ENCODE results near the gene DPP6.
"Not testable (repeated sequence)": the region's sequence is repeated elsewhere in the genome, so short reads cannot be mapped to it uniquely, and the experiment has no call there.

The DPP6 gene

GRCh38 chr7:154929006-154929726 lies 877.0 kb downstream of the DPP6 start:
- no peak for DNase-seq (ENCODE audit: low read depth)
- H3K4me3 ChIP-seq (ENCODE audit: low read depth, low read length): peak overlapping the region; percentile 55
- TF ChIP-seq, protein P1, sequence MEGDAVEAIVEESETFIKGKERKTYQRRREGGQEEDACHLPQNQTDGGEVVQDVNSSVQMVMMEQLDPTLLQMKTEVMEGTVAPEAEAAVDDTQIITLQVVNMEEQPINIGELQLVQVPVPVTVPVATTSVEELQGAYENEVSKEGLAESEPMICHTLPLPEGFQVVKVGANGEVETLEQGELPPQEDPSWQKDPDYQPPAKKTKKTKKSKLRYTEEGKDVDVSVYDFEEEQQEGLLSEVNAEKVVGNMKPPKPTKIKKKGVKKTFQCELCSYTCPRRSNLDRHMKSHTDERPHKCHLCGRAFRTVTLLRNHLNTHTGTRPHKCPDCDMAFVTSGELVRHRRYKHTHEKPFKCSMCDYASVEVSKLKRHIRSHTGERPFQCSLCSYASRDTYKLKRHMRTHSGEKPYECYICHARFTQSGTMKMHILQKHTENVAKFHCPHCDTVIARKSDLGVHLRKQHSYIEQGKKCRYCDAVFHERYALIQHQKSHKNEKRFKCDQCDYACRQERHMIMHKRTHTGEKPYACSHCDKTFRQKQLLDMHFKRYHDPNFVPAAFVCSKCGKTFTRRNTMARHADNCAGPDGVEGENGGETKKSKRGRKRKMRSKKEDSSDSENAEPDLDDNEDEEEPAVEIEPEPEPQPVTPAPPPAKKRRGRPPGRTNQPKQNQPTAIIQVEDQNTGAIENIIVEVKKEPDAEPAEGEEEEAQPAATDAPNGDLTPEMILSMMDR (IDR thresholded peaks at IDR 0.05; ENCODE audit: low read depth, low read length, missing control alignments): no peak

DNA sequence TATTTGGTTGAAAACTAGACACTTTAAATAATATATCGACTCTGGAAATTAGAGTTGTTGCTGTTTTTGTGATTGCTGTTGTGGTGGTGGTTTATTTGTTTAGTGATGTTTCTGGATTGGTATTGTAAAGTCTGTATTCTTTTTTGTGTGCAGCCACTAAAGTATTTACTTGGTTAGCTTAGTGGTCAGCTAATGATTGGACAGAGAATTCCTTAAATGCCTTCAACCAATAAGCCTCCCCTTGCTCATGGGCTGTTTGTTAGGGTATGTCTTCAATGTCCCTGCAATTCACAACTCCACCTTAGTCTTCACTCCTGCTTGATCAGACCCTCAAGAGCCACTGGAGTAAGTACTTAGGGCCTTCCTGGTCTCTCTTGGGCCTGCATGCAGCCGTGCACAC lies 879.7 kb downstream of the DPP6 start:
- TF ChIP-seq, protein P1 (IDR thresholded peaks at IDR 0.05; ENCODE audit: low read depth, low read length, missing control alignments): no peak
- H3K4me3 ChIP-seq (ENCODE audit: low read depth, low read length): no peak overlapping the region
- no peak for DNase-seq (ENCODE audit: low read depth)

GRCh38 chr7:154934353-154934952 lies 882.3 kb downstream of the DPP6 start:
- not testable (repeated sequence) for DNase-seq (ENCODE audit: low read depth); H3K4me3 ChIP-seq (ENCODE audit: low read depth, low read length)

GRCh38 chr7:154937837-154938236 lies 885.6 kb downstream of the DPP6 start:
- H3K4me3 ChIP-seq (ENCODE audit: low read depth, low read length): no peak overlapping the region
- TF ChIP-seq, protein P1 (IDR thresholded peaks at IDR 0.05; ENCODE audit: low read depth, low read length, missing control alignments): no peak
- DNase-seq (ENCODE audit: low read depth): no peak

GRCh38 chr7:154942691-154943090 lies 890.5 kb downstream of the DPP6 start:
- no peak for DNase-seq (ENCODE audit: low read depth)
- TF ChIP-seq, protein P1 (IDR thresholded peaks at IDR 0.05; ENCODE audit: low read depth, low read length, missing control alignments): no peak
- no peak overlapping the region for H3K4me3 ChIP-seq (ENCODE audit: low read depth, low read length)
